Keratinocyte (primary cell): ENCODE measurements around the gene ITIH1. TPM values are rescaled to one million over a fixed set of nuclear protein-coding genes. Genes with fewer than 3 reads are reported as not detected.

Experiments used
- DNase-seq: peaks from one replicate; pipeline ENCODE4 v3.0.0-alpha.2; 2011; ENCODE audit warnings: low read depth, missing footprints, low spot score
- FAIRE-seq: peaks from 2 replicates; lab custom pipeline; 2011; peaks lifted over from hg19 to GRCh38; lab: Jason Lieb, UNC
- H2AFZ ChIP-seq: 2 replicates; pipeline ENCODE4 v1.6.0; 2012; ENCODE audit warnings: low read length, control low read depth, inconsistent platforms; ENCODE audit not compliant: control insufficient read depth
- H3K27ac ChIP-seq: 2 replicates; pipeline ENCODE4 v1.5.1; 2011; ENCODE audit warnings: low read length; ENCODE audit not compliant: control insufficient read depth, insufficient read depth
- H3K27me3 ChIP-seq: 3 replicates; pipeline ENCODE4 v1.6.0; 2011; ENCODE audit warnings: low read length; ENCODE audit not compliant: control insufficient read depth, insufficient read depth; ENCODE audit errors: extremely low read depth
- H3K36me3 ChIP-seq, 2 experiments: 2 replicates in 1 of 2; 3 replicates in 1 of 2; pipeline ENCODE4 v1.5.1; 2011; ENCODE audit warnings: low read length in 2 of 2, mild to moderate bottlenecking in 1 of 2; ENCODE audit not compliant: control insufficient read depth in 2 of 2, insufficient read depth in 2 of 2; ENCODE audit errors: extremely low read depth in 1 of 2
- H3K4me1 ChIP-seq: 3 replicates; pipeline ENCODE4 v1.5.1; 2011; ENCODE audit warnings: low read length; ENCODE audit not compliant: control insufficient read depth, insufficient read depth; ENCODE audit errors: extremely low read depth
- H3K4me2 ChIP-seq: 3 replicates; pipeline ENCODE4 v1.6.0; 2011; ENCODE audit warnings: low read depth, low read length; ENCODE audit not compliant: control insufficient read depth, insufficient read depth; ENCODE audit errors: extremely low read depth
- H3K4me3 ChIP-seq, 3 experiments: fragments of 200-600 bp in 1 of 3; sonication (generic) in 1 of 3; 2 replicates in 2 of 3; 3 replicates in 1 of 3; pipeline ENCODE4 v1.5.1; 2011 to 2016; ENCODE audit warnings: low read length in 3 of 3, mild to moderate bottlenecking in 3 of 3, control low read depth in 2 of 3, inconsistent platforms in 1 of 3, low read depth in 1 of 3, mixed read lengths in 1 of 3, mixed run types in 1 of 3, moderate library complexity in 1 of 3; ENCODE audit not compliant: control insufficient read depth in 2 of 3, insufficient read depth in 2 of 3; ENCODE audit errors: extremely low read depth in 1 of 3
- H3K79me2 ChIP-seq: 2 replicates; pipeline ENCODE4 v1.6.0; 2012; ENCODE audit warnings: low read length; ENCODE audit not compliant: control insufficient read depth, insufficient read depth
- H3K9ac ChIP-seq: 3 replicates; pipeline ENCODE4 v1.6.0; 2011; ENCODE audit warnings: low read length; ENCODE audit not compliant: control insufficient read depth, insufficient read depth; ENCODE audit errors: extremely low read depth
- H3K9me1 ChIP-seq: 3 replicates; pipeline ENCODE4 v1.6.0; 2011; ENCODE audit warnings: low read length; ENCODE audit not compliant: control insufficient read depth, insufficient read depth; ENCODE audit errors: extremely low read depth
- H3K9me3 ChIP-seq: 2 replicates; pipeline ENCODE4 v1.5.1; 2012; ENCODE audit warnings: low read depth, low read length; ENCODE audit not compliant: control insufficient read depth
- H4K20me1 ChIP-seq: 3 replicates; pipeline ENCODE4 v1.6.0; 2011; ENCODE audit warnings: low read length; ENCODE audit not compliant: control insufficient read depth, insufficient read depth; ENCODE audit errors: extremely low read depth
- EZH2 ChIP-seq: IDR thresholded peaks from one replicate; pipeline ENCODE4 v1.6.1; 2012; ENCODE audit warnings: inconsistent platforms, mild to moderate bottlenecking, low read length, moderate library complexity
- dilution Hi-C: fragments of 300-500 bp; cut with MboI; formaldehyde crosslinking; loops from one replicate; pipeline ENCODE4 v1.7.0; 2020; ENCODE audit warnings: low sequenced_read_pairs; ENCODE audit not compliant: extremely low pct_ligation_motif_present
- polyA plus RNA-seq, 5 experiments: library from polyadenylated mRNA; depleted of rRNA in 3 of 5; stranded (reverse) in 3 of 5; stranded (forward) in 1 of 5; unstranded in 1 of 5; fragments of >200 nt; gene quantifications; 1 replicate in 1 of 5; 2 replicates in 3 of 5; 3 replicates in 1 of 5; pipeline versions ENCODE4 v1.2.1 to v1.2.3, GENCODE V29; 2011 to 2012; ENCODE audit warnings: missing spikeins in 2 of 5, low read depth in 1 of 5, low replicate concordance in 1 of 5
- TF ChIP-seq, protein P1 (sequence below), 3 experiments: IDR thresholded peaks in 1 of 3; conservative IDR thresholded peaks in 1 of 3; optimal IDR thresholded peaks in 1 of 3; 2 replicates in 2 of 3; 3 replicates in 1 of 3; pipeline versions ENCODE3 to v1.5.1; 2011; ENCODE audit warnings: low read length in 3 of 3, mild to moderate bottlenecking in 3 of 3, moderate library complexity in 2 of 3, control low read depth in 1 of 3, inconsistent platforms in 1 of 3; ENCODE audit not compliant: insufficient read depth in 2 of 3; ENCODE audit errors: extremely low read depth in 1 of 3

Gene ITIH1
- polyA plus RNA-seq, 1 donor (not counting 4 experiments of a cell fraction or from before 2014, with no cell fraction given), result not detected

DNA sequence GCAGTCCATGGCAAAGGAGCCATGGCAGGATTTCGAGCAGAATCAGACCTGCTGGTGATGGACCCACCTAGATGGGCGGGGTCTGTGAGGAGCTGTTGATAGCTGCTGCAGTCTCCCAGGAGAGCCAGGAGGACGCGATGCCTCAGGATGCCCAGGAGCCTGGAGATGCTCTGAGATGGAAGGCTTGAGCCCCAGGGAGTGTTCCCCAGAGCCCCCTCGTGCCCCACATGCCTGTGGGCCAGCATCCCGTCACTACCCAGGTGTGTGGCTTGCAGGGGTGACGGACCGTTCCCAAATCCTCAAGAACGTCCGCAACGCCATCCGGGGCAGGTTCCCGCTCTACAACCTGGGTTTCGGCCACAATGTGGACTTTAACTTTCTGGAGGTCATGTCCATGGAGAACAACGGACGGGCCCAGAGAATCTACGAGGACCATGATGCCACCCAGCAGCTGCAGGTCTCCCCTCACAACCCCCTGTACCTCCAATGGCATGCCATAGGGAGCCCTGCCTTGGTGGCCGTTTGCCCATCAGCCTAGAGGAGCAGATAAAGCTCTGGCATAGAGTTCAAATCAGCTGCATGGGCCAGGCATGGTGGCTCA, 6.7 kb downstream of the ITIH1 start:
- Histone ChIP-seq H3K9me3 (no peaks in the 10 kb centered on the region), H4K20me1 (no peaks in the 10 kb centered on the region), H3K79me2 (no peaks in the 10 kb centered on the region), H3K4me3 (no peak overlapping the region), H3K36me3 (no peaks in the 10 kb centered on the region), H3K4me1 (no peaks in the 10 kb centered on the region), H3K9me1 (no peaks in the 10 kb centered on the region), H3K27ac (no peak overlapping the region), H3K27me3 (peaks cover 26% of the 10 kb centered on the region), H2AFZ (no peak overlapping the region), H3K9ac (no peak overlapping the region), H3K4me2 (no peak overlapping the region)
- TF ChIP-seq EZH2, result no peak
- TF ChIP-seq, protein P1, sequence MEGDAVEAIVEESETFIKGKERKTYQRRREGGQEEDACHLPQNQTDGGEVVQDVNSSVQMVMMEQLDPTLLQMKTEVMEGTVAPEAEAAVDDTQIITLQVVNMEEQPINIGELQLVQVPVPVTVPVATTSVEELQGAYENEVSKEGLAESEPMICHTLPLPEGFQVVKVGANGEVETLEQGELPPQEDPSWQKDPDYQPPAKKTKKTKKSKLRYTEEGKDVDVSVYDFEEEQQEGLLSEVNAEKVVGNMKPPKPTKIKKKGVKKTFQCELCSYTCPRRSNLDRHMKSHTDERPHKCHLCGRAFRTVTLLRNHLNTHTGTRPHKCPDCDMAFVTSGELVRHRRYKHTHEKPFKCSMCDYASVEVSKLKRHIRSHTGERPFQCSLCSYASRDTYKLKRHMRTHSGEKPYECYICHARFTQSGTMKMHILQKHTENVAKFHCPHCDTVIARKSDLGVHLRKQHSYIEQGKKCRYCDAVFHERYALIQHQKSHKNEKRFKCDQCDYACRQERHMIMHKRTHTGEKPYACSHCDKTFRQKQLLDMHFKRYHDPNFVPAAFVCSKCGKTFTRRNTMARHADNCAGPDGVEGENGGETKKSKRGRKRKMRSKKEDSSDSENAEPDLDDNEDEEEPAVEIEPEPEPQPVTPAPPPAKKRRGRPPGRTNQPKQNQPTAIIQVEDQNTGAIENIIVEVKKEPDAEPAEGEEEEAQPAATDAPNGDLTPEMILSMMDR (optimal IDR thresholded peaks at IDR 0.05 in 1 of 3, IDR thresholded peaks at IDR 0.05 in 1 of 3, conservative IDR thresholded peaks at IDR 0.05 in 1 of 3; ENCODE audit: extremely low read depth in 1 of 3, insufficient read depth in 2 of 3, low read length in 3 of 3), result no peak
- dilution Hi-C loops, result no loop called here
- DNase-seq (no peak), FAIRE-seq (no peak)

DNA sequence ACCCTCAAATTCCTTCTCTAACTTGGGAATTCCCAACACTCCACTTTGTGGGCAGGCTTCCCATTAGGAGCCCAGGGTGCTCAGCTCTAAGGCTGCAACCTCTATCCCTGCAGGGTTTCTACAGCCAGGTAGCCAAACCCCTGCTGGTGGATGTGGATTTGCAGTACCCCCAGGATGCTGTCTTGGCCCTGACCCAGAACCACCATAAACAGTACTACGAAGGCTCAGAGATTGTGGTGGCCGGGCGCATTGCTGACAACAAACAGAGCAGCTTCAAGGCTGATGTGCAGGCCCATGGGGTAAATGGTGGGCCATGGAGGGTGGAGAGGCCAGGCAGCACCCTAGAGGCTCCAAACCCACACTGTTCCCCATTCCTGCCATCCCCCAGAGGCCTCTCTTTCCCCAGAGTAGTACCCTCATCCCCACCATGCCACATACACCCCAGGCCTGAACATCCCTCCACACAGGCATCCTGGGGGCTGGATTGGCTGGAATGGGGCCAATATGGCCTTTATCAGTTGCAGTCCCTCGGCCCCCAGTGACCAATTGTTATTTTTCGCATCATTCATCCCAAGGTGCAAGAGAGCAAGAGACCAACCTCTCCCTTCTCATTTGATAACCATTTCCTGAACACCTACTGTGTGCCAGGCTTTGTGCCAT, 7.7 kb downstream of the ITIH1 start:
- H3K9ac ChIP-seq, result no peak overlapping the region
- FAIRE-seq, result no peak
- no peak overlapping the region for H2AFZ ChIP-seq
- H4K20me1 ChIP-seq, result no peaks in the 10 kb centered on the region
- H3K4me2 ChIP-seq, result no peak overlapping the region
- no peaks in the 10 kb centered on the region for H3K79me2 ChIP-seq
- H3K36me3 ChIP-seq, result no peaks in the 10 kb centered on the region
- no peak for DNase-seq
- no peak for TF ChIP-seq EZH2
- TF ChIP-seq, protein P1 (optimal IDR thresholded peaks at IDR 0.05 in 1 of 3, IDR thresholded peaks at IDR 0.05 in 1 of 3, conservative IDR thresholded peaks at IDR 0.05 in 1 of 3; ENCODE audit: extremely low read depth in 1 of 3, insufficient read depth in 2 of 3, low read length in 3 of 3), result no peak
- no peaks in the 10 kb centered on the region for H3K9me3 ChIP-seq
- dilution Hi-C loops, result no loop called here
- no peak overlapping the region for H3K27ac ChIP-seq
- no peaks in the 10 kb centered on the region for H3K9me1 ChIP-seq
- H3K4me1 ChIP-seq, result no peaks in the 10 kb centered on the region
- H3K4me3 ChIP-seq, result no peak overlapping the region
- peaks cover 20% of the 10 kb centered on the region for H3K27me3 ChIP-seq
